Measurements from ENCODE around the gene REEP5. TPM values are rescaled to one million over a fixed set of nuclear protein-coding genes. Genes with fewer than 3 reads are reported as not detected.

Gene REEP5
- 43.9 and 52.4 TPM in 2 replicates for total RNA-seq

DNA sequence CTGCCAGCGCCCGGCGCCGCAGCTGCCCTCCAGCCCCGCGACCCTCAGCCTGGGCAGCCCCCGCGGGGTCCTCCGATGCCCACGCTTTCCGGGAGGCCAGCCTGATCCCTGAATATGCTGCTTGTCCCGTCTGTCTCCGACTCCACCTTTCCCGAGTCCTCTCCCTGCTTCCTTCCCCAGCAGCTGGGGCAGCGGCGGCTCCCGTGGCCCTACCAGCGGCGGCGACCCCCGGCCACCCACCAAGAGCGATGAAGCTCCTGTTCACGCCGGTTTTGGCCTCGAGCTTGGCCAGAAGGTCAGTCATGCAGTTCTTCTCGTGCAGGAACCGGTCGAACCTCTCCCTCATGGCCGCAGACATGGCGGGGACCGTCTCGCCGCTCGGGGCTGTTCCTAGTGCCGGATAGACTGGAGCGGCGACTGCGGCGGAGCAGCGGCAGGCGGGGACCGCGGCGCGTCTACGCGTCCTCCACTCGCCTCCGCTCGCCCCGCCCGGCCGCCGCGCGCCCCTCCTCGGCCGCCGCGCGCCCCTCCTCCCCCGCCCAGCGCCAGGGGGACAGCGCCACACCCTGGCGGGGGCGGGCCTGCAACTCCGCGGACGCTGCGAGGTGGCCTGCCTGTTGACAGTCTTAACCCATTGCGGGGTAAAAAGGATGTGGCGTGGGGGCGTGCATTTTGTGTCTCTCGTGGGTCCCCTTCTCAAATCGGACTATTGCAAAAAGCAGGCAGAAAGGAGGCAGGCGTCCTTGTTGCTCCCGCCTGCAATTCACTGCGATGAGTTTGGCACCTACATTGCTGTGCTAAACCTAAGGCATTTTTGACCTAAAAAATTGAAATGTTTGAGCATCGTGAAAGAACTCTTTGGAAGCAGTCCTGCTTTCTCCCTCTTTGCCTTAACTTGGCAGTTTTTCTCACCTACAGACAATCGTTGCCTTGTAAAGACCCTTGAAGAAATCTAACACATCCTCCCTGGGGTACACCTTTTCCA, at the start of gene REEP5:
REEP5 (minus strand) TSS at position 395 of the 985 bp plus-strand sequence; CDS start at position 358, 37 bp downstream.

DNA sequence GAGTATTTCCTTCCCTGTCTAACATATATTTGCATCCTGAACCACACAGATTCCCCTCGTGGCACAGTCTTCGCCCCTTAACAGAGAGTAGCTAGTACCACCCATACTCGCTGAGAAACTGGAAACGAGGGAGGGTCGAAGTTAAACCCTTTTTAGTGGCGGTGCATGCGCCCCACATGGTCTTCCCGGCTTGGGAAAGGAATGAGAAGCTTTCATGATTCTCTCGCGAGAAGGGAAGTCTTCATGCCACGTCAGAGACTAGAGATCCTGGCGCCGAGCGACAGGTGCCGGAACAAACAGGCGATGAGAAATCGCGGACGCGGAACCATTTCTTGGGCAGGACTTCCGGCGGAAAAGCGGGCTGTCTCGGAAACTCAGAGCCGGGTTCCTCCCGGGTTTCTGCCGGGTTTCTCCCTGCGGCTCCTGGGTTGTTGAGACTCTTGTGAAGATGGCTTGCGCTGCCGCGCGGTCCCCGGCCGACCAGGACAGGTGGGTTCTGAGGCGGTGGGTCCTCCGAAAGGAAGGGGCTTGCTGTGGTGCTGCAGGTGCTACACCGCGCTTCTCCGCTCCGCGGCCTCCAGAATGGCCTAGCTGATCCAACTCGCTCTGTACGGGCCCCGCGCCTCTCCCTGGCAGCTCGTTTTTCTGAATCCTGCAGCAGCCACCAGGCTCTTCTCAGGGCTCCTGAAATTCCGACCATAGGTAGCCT, 60.9 kb downstream of the REEP5 start, which contains the start of gene SRP19:
SRP19 (plus strand) TSS at position 359 of the 709 bp plus-strand sequence; CDS start at position 449, 90 bp downstream.

Other genes with a start within 250 kb of the REEP5 start
- gene APC, start 184.3 kb downstream of the REEP5 start, total RNA-seq: 16.7 and 23.7 TPM in 2 replicates
- 54.2 and 73.3 TPM in 2 replicates for gene SRP19, start 60.9 kb downstream of the REEP5 start, total RNA-seq
- 23.4 and 30.4 TPM in 2 replicates for gene DCP2, start 54.6 kb upstream of the REEP5 start, total RNA-seq

All from cardiac ventricle fibroblast (primary cell).